GM19240 (cell line): Measurements from ENCODE around the gene TMEM217.

Experiments
- DNase-seq: peaks from one replicate; pipeline ENCODE4 v3.0.0; 2011; ENCODE audit warnings: low spot score; ENCODE audit not compliant: insufficient read length

The TMEM217 gene

GRCh38 chr6:37169496-37170272, 88.3 kb downstream of the TMEM217 start, which contains the start of gene PIM1:
Gene PIM1, plus strand, starts transcription at chr6:37170152. Its CDS starts 424 bp downstream, at chr6:37170576.
- DNase-seq: peak; percentile 93

- no peak for DNase-seq
These were observed 89.0 kb downstream of the TMEM217 start for GRCh38 chr6:37168811-37169495.

- DNase-seq: no peak
These were observed 89.7 kb downstream of the TMEM217 start for GRCh38 chr6:37168163-37168758.

- DNase-seq: no peak
These were observed 95.2 kb downstream of the TMEM217 start for GRCh38 chr6:37162740-37163139.
